Memory B cell (primary cell): Measurements from ENCODE around the gene TOP3A.

Experiments used
- ATAC-seq: fragments of 150-1000 bp; cut with Tn5 transposase; 2 replicates; pipeline ENCODE4 v1.10.0; 2021; ENCODE audit warnings: low read depth, mild to moderate bottlenecking, moderate library complexity
- DNase-seq, 2 donors: peaks; one replicate each; pipeline ENCODE4 v3.0.0; 2022; ENCODE audit warnings: low spot score in 2 of 2
- H3K27ac Mint-ChIP-seq: one replicate; pipeline ENCODE4 v1.8.0; 2022; ENCODE audit warnings: mild to moderate bottlenecking, moderate library complexity, mixed read lengths
- H3K27me3 Mint-ChIP-seq: one replicate; pipeline ENCODE4 v1.8.0; 2022; ENCODE audit warnings: mixed read lengths
- H3K36me3 Mint-ChIP-seq: one replicate; pipeline ENCODE4 v1.8.0; 2022; ENCODE audit warnings: mild to moderate bottlenecking, mixed read lengths
- H3K4me1 Mint-ChIP-seq: one replicate; pipeline ENCODE4 v1.8.0; 2022; ENCODE audit warnings: mixed read lengths
- H3K4me3 Mint-ChIP-seq: one replicate; pipeline ENCODE4 v1.8.0; 2022; ENCODE audit warnings: mild to moderate bottlenecking, moderate library complexity, mixed read lengths
- H3K9me3 Mint-ChIP-seq: one replicate; pipeline ENCODE4 v1.8.0; 2022; ENCODE audit warnings: mixed read lengths

The TOP3A gene

GRCh38 chr17:18230288-18231141 is 84.3 kb downstream of the TOP3A start:
- ATAC-seq, result no peak
- H3K27ac Mint-ChIP-seq, result no peak overlapping the region
- H3K36me3 Mint-ChIP-seq, result peaks cover 2% of the 10 kb centered on the region

GRCh38 chr17:18229771-18230170 is 85.0 kb downstream of the TOP3A start:
- no peak for ATAC-seq
- no peak overlapping the region for H3K4me3 Mint-ChIP-seq
- no peak overlapping the region for H3K27ac Mint-ChIP-seq
- H3K27me3 Mint-ChIP-seq, result no peaks in the 10 kb centered on the region
- peaks cover 14% of the 10 kb centered on the region for H3K4me1 Mint-ChIP-seq
- DNase-seq, result no peak
- peaks cover 2% of the 10 kb centered on the region for H3K36me3 Mint-ChIP-seq
- no peaks in the 10 kb centered on the region for H3K9me3 Mint-ChIP-seq

More at GRCh38 chr17:18230288-18231141, 84.3 kb downstream of the TOP3A start:
- no peaks in the 10 kb centered on the region for H3K9me3 Mint-ChIP-seq
- no peak for DNase-seq
- H3K4me3 Mint-ChIP-seq, result no peak overlapping the region
- H3K27me3 Mint-ChIP-seq, result no peaks in the 10 kb centered on the region
- H3K4me1 Mint-ChIP-seq, result peaks cover 14% of the 10 kb centered on the region

- H3K27me3 Mint-ChIP-seq, result no peaks in the 10 kb centered on the region
- no peaks in the 10 kb centered on the region for H3K36me3 Mint-ChIP-seq
- DNase-seq (no peak), ATAC-seq (no peak)
- no peak overlapping the region for H3K4me3 Mint-ChIP-seq
- no peaks in the 10 kb centered on the region for H3K9me3 Mint-ChIP-seq
- no peak overlapping the region for H3K27ac Mint-ChIP-seq
- H3K4me1 Mint-ChIP-seq, result peaks cover 14% of the 10 kb centered on the region
Measured at GRCh38 chr17:18229254-18229653, 85.5 kb downstream of the TOP3A start.

- DNase-seq (no peak), ATAC-seq (no peak)
- Mint-ChIP-seq H3K9me3 (no peaks in the 10 kb centered on the region), H3K36me3 (no peaks in the 10 kb centered on the region), H3K27me3 (no peaks in the 10 kb centered on the region), H3K4me3 (no peak overlapping the region), H3K27ac (no peak overlapping the region), H3K4me1 (peaks cover 14% of the 10 kb centered on the region)
Measured at GRCh38 chr17:18228176-18228682, 86.6 kb downstream of the TOP3A start.

- H3K4me3 Mint-ChIP-seq, result no peak overlapping the region
- no peaks in the 10 kb centered on the region for H3K27me3 Mint-ChIP-seq
- DNase-seq (no peak), ATAC-seq (no peak)
- no peaks in the 10 kb centered on the region for H3K36me3 Mint-ChIP-seq
- peaks cover 14% of the 10 kb centered on the region for H3K4me1 Mint-ChIP-seq
- no peak overlapping the region for H3K27ac Mint-ChIP-seq
- no peaks in the 10 kb centered on the region for H3K9me3 Mint-ChIP-seq
Measured at GRCh38 chr17:18227635-18228034, 87.2 kb downstream of the TOP3A start.

- H3K4me1 Mint-ChIP-seq, result peaks cover 14% of the 10 kb centered on the region
- ATAC-seq (no peak), DNase-seq (no peak)
- H3K27ac Mint-ChIP-seq, result peak overlapping the region; percentile 89
- H3K27me3 Mint-ChIP-seq, result no peaks in the 10 kb centered on the region
- H3K9me3 Mint-ChIP-seq, result no peaks in the 10 kb centered on the region
- H3K36me3 Mint-ChIP-seq, result no peaks in the 10 kb centered on the region
- H3K4me3 Mint-ChIP-seq, result peak overlapping the region; percentile 95
Measured at GRCh38 chr17:18226284-18226945, 88.4 kb downstream of the TOP3A start.

- Mint-ChIP-seq H3K27me3 (no peaks in the 10 kb centered on the region), H3K4me3 (peak overlapping the region; percentile 95), H3K4me1 (peaks cover 14% of the 10 kb centered on the region), H3K36me3 (no peaks in the 10 kb centered on the region), H3K9me3 (no peaks in the 10 kb centered on the region), H3K27ac (peak overlapping the region; percentile 89)
- ATAC-seq (no peak), DNase-seq (peak in 1 of 2 donors; percentile 41)
Measured at GRCh38 chr17:18225642-18226283, 89.0 kb downstream of the TOP3A start.

GRCh38 chr17:18225121-18225641 is 89.6 kb downstream of the TOP3A start, which contains the start of gene LLGL1:
Gene LLGL1, plus strand, starts transcription at chr17:18225635. Its CDS starts 48 bp downstream, at chr17:18225683.
- Mint-ChIP-seq H3K9me3 (no peaks in the 10 kb centered on the region), H3K36me3 (no peaks in the 10 kb centered on the region), H3K27ac (peak within 1 kb of the TSS; percentile 89), H3K4me1 (peaks cover 14% of the 10 kb centered on the region), H3K4me3 (peak within 1 kb of the TSS; percentile 95), H3K27me3 (no peaks in the 10 kb centered on the region)
- DNase-seq (peak; percentile 86 to 92), ATAC-seq (peak; percentile 94)

- H3K4me1 Mint-ChIP-seq, result peaks cover 14% of the 10 kb centered on the region
- peak overlapping the region; percentile 73 for H3K4me3 Mint-ChIP-seq
- ATAC-seq (no peak), DNase-seq (no peak)
- no peaks in the 10 kb centered on the region for H3K27me3 Mint-ChIP-seq
- no peaks in the 10 kb centered on the region for H3K9me3 Mint-ChIP-seq
- H3K36me3 Mint-ChIP-seq, result no peaks in the 10 kb centered on the region
- H3K27ac Mint-ChIP-seq, result no peak overlapping the region
Measured at GRCh38 chr17:18224387-18225120, 90.2 kb downstream of the TOP3A start.

- no peak for DNase-seq
- Mint-ChIP-seq H3K4me1 (peaks cover 14% of the 10 kb centered on the region), H3K27me3 (no peaks in the 10 kb centered on the region), H3K27ac (no peak overlapping the region), H3K9me3 (no peaks in the 10 kb centered on the region), H3K4me3 (no peak overlapping the region), H3K36me3 (no peaks in the 10 kb centered on the region)
- no peak for ATAC-seq
Measured at GRCh38 chr17:18224053-18224386, 90.8 kb downstream of the TOP3A start.
